GM12878 (cell line): ENCODE results near the gene KRTAP5-6.

Experiments
- CTCF ChIP-seq, 3 experiments: IDR thresholded peaks in 2 of 3; conservative IDR thresholded peaks in 1 of 3; 2 replicates each; pipeline ENCODE4 v1.5.1; 2011; ENCODE audit warnings: low read depth in 3 of 3, low read length in 3 of 3, mild to moderate bottlenecking in 3 of 3, control low read depth in 2 of 3, moderate library complexity in 2 of 3, inconsistent platforms in 1 of 3, mixed read lengths in 1 of 3; ENCODE audit not compliant: control insufficient read depth in 2 of 3, insufficient read depth in 1 of 3; ENCODE audit errors: extremely low read depth in 1 of 3
- E4F1 ChIP-seq: fragments of 450-650 bp; IDR thresholded peaks from 2 replicates; pipeline ENCODE4 v1.6.1; 2018; ENCODE audit warnings: borderline replicate concordance, mild to moderate bottlenecking; ENCODE audit not compliant: partially characterized antibody
- EZH2 ChIP-seq: IDR thresholded peaks from 2 replicates; pipeline ENCODE4 v1.6.1; 2012; ENCODE audit warnings: low read depth, mild to moderate bottlenecking, control low read depth, inconsistent platforms, low read length, borderline replicate concordance; ENCODE audit not compliant: control insufficient read depth
- PBX3 ChIP-seq: IDR thresholded peaks from 2 replicates; pipeline ENCODE4 v1.6.1; 2011; ENCODE audit warnings: mild to moderate bottlenecking, low read depth, low read length, moderate library complexity; ENCODE audit not compliant: insufficient replicate concordance

- TF ChIP-seq CTCF (IDR thresholded peaks at IDR 0.05 in 2 of 3, conservative IDR thresholded peaks at IDR 0.05 in 1 of 3; ENCODE audit: control insufficient read depth in 2 of 3, extremely low read depth in 1 of 3, insufficient read depth in 1 of 3, low read depth in 3 of 3, low read length in 3 of 3) (no peak), EZH2 (no peak), PBX3 (no peak), E4F1 (no peak)
Measured at GRCh38 chr11:1745701-1746320, 48.8 kb downstream of the KRTAP5-6 start.
